ENCODE measurements around the gene ADSS1.

GRCh38 chr14:104691546-104692260 lies 32.3 kb upstream of the ADSS1 start:
- no peak for TF ChIP-seq TAF1 (IDR thresholded peaks at IDR 0.05; ENCODE audit: borderline replicate concordance, insufficient read depth, low read length)
- TF ChIP-seq SIN3A (IDR thresholded peaks at IDR 0.05; ENCODE audit: borderline replicate concordance, insufficient read depth, low read length) = no peak
